HEK293 (cell line): ENCODE measurements around the gene HIBCH.

ENCODE experiments used
- PRDM4 ChIP-seq: fragments of 450-650 bp; formaldehyde crosslinking; IDR thresholded peaks from 2 replicates; pipeline ENCODE4 v1.5.1; 2017; ENCODE audit warnings: missing biosample characterization, missing genetic modification characterization
- REST ChIP-seq: fragments of 450-650 bp; formaldehyde crosslinking; IDR thresholded peaks from 2 replicates; pipeline ENCODE4 v1.5.1; 2016; ENCODE audit warnings: missing biosample characterization, missing genetic modification characterization
- ZNF140 ChIP-seq: fragments of 450-650 bp; formaldehyde crosslinking; IDR thresholded peaks from 2 replicates; pipeline ENCODE4 v1.5.1; 2016; ENCODE audit warnings: missing biosample characterization, missing genetic modification characterization
- ZNF214 ChIP-seq: fragments of 450-650 bp; formaldehyde crosslinking; IDR thresholded peaks from 2 replicates; pipeline ENCODE4 v1.5.1; 2017; ENCODE audit warnings: missing biosample characterization, mild to moderate bottlenecking, missing genetic modification characterization, borderline replicate concordance
- ZNF274 ChIP-seq, 2 experiments: fragments of 200-500 bp in 1 of 2; fragments of 450-650 bp in 1 of 2; sonication (Bioruptor generic) in 1 of 2; formaldehyde crosslinking in 1 of 2; IDR thresholded peaks; 2 replicates each; pipeline versions ENCODE4 v1.5.1 to v1.6.1; 2014 to 2016; ENCODE audit warnings: borderline replicate concordance in 1 of 2, inconsistent platforms in 1 of 2, low read length in 1 of 2, missing biosample characterization in 1 of 2, missing genetic modification characterization in 1 of 2
- ZNF350 ChIP-seq: fragments of 450-650 bp; formaldehyde crosslinking; IDR thresholded peaks from 2 replicates; pipeline ENCODE4 v1.5.0; 2017; ENCODE audit warnings: missing biosample characterization, mild to moderate bottlenecking, missing genetic modification characterization
- ZNF391 ChIP-seq: fragments of 450-650 bp; formaldehyde crosslinking; IDR thresholded peaks from 2 replicates; pipeline ENCODE4 v1.5.1; 2016; ENCODE audit warnings: low read depth, missing biosample characterization, missing genetic modification characterization, borderline replicate concordance
- ZNF701 ChIP-seq: fragments of 450-650 bp; formaldehyde crosslinking; IDR thresholded peaks from 2 replicates; pipeline ENCODE4 v1.5.1; 2016; ENCODE audit warnings: missing biosample characterization, missing genetic modification characterization
- TF ChIP-seq, protein P1 (sequence below): fragments of 450-650 bp; formaldehyde crosslinking; IDR thresholded peaks from 2 replicates; pipeline ENCODE4 v1.5.1; 2016; ENCODE audit warnings: missing biosample characterization, missing genetic modification characterization
- TF ChIP-seq, protein P2 (sequence below): fragments of 450-650 bp; formaldehyde crosslinking; IDR thresholded peaks from 2 replicates; pipeline ENCODE4 v1.5.1; 2016; ENCODE audit warnings: missing biosample characterization, missing genetic modification characterization

DNA sequence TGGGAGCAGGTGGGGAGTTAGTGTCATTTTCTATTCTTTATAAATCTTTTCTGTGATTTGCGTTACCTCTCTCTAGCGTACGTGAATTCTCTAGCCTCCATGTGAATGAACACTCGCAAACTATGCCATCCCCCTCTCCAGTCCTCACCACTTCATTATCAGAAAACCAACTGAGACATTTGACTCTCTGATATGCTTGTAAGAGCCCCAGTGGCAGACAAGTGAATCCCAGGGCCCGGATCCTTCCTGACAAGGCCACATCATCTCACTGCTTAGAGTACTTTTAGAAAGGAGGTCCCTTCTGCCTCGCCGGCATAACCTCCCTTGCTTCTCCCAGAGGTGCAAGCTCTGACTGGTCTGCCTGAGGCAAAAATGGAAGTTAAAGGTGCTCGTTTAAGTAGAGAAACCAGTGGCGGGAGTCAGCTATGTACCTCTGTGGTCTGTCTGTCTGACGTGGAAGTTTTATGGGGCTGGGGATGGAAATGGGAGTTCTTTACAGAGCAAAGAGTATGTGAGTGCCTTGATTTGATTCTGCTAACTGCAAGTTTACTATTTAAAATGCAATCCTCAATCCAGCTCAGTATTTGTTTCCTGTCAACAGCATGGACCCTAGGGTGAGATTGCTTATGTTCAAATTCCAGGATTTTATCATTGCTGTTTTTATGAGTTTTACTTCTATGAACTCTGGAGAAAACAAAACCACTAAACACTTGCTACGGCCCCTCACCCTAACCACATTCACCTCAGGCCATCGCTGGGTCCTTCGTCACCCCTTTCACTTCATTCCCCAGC is 142.2 kb downstream of the HIBCH start:
- TF ChIP-seq, protein P1, sequence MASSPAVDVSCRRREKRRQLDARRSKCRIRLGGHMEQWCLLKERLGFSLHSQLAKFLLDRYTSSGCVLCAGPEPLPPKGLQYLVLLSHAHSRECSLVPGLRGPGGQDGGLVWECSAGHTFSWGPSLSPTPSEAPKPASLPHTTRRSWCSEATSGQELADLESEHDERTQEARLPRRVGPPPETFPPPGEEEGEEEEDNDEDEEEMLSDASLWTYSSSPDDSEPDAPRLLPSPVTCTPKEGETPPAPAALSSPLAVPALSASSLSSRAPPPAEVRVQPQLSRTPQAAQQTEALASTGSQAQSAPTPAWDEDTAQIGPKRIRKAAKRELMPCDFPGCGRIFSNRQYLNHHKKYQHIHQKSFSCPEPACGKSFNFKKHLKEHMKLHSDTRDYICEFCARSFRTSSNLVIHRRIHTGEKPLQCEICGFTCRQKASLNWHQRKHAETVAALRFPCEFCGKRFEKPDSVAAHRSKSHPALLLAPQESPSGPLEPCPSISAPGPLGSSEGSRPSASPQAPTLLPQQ (tag by site-specific recombination) = no peak
- TF ChIP-seq, protein P2, sequence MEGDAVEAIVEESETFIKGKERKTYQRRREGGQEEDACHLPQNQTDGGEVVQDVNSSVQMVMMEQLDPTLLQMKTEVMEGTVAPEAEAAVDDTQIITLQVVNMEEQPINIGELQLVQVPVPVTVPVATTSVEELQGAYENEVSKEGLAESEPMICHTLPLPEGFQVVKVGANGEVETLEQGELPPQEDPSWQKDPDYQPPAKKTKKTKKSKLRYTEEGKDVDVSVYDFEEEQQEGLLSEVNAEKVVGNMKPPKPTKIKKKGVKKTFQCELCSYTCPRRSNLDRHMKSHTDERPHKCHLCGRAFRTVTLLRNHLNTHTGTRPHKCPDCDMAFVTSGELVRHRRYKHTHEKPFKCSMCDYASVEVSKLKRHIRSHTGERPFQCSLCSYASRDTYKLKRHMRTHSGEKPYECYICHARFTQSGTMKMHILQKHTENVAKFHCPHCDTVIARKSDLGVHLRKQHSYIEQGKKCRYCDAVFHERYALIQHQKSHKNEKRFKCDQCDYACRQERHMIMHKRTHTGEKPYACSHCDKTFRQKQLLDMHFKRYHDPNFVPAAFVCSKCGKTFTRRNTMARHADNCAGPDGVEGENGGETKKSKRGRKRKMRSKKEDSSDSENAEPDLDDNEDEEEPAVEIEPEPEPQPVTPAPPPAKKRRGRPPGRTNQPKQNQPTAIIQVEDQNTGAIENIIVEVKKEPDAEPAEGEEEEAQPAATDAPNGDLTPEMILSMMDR (tag by site-specific recombination) = no peak
- no peak for TF ChIP-seq REST (tag by site-specific recombination)
- no peak for TF ChIP-seq ZNF214 (tag by site-specific recombination)
- no peak for TF ChIP-seq ZNF140 (tag by site-specific recombination)
- no peak for TF ChIP-seq ZNF274 (IDR thresholded peaks at IDR 0.05; ENCODE audit: low read length)
- no peak for TF ChIP-seq ZNF274 (tag by site-specific recombination; IDR thresholded peaks at IDR 0.05; ENCODE audit: borderline replicate concordance)
- TF ChIP-seq ZNF391 (tag by site-specific recombination) = no peak
- no peak for TF ChIP-seq ZNF701 (tag by site-specific recombination)
- TF ChIP-seq PRDM4 (tag by site-specific recombination) = no peak
- no peak for TF ChIP-seq ZNF350 (tag by site-specific recombination)
